ENCODE results near the gene SEZ6. TPM values are rescaled to one million over a fixed set of nuclear protein-coding genes. Genes with fewer than 3 reads are reported as not detected.

The SEZ6 gene
- total RNA-seq, 1 experiment from 2014 or later = not detected

DNA sequence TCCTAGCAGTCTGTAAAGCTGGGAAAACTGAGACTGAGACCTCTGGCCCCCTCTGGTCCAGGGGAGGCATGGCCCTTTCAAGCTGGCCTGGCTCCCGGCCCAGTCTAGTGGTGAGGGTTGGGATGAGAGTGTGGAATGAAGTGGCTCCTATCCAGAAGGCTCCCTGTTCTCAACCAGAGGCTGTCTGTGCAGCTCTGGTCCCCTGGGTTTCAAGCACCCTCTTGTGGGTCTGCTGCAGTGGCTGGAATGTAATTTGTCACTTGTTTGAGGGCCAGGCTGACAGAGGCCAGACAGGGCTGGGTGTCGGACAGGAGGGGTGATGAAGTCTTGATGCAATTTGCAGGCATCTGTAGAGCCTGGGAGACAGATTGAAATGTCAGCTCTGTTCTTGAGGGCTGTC, 32.4 kb downstream of the SEZ6 start:
- H3K27ac ChIP-seq (ENCODE audit: low read length) = no peak overlapping the region
- no peaks in the 10 kb centered on the region for H3K27me3 ChIP-seq (ENCODE audit: control insufficient read depth, insufficient read depth, low read length)
- in situ Hi-C loops (cut with HindIII; ENCODE audit: low pct_unique_long_range_greater_than_20kb, low sequenced_read_pairs) = no loop called here

DNA sequence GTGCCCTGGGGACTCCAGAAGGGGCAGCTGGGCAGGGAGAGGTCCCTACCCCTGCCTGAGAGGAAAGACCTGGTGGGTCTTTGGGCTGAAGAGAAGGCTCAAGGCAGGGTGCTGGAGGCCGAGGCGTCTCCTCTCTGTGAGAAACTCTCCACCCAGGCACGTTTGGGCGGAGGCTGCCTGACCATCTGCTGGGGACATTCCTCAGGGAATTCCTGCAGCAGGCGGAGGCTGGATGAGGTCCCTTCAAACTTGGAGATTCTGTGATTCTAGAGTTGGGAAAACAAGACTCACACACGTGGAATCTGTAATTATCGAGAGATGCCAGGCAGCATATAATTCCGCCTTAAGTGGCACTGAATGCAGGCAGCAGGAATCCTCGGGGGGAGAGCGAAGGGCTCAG, 33.4 kb downstream of the SEZ6 start:
- no peaks in the 10 kb centered on the region for H3K36me3 ChIP-seq (ENCODE audit: control insufficient read depth, insufficient read depth, low read length)
- H3K27ac ChIP-seq (ENCODE audit: low read length) = no peak overlapping the region
- H3K27me3 ChIP-seq (ENCODE audit: control insufficient read depth, insufficient read depth, low read length) = no peaks in the 10 kb centered on the region
- in situ Hi-C loops (cut with HindIII; ENCODE audit: low pct_unique_long_range_greater_than_20kb, low sequenced_read_pairs) = no loop called here
- no peak for TF ChIP-seq POLR2AphosphoS5 (IDR thresholded peaks at IDR 0.05; ENCODE audit: low read depth, low read length)
- TF ChIP-seq, protein P1, sequence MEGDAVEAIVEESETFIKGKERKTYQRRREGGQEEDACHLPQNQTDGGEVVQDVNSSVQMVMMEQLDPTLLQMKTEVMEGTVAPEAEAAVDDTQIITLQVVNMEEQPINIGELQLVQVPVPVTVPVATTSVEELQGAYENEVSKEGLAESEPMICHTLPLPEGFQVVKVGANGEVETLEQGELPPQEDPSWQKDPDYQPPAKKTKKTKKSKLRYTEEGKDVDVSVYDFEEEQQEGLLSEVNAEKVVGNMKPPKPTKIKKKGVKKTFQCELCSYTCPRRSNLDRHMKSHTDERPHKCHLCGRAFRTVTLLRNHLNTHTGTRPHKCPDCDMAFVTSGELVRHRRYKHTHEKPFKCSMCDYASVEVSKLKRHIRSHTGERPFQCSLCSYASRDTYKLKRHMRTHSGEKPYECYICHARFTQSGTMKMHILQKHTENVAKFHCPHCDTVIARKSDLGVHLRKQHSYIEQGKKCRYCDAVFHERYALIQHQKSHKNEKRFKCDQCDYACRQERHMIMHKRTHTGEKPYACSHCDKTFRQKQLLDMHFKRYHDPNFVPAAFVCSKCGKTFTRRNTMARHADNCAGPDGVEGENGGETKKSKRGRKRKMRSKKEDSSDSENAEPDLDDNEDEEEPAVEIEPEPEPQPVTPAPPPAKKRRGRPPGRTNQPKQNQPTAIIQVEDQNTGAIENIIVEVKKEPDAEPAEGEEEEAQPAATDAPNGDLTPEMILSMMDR (IDR thresholded peaks at IDR 0.05) = no peak
- TF ChIP-seq SIN3A (IDR thresholded peaks at IDR 0.05; ENCODE audit: borderline replicate concordance, insufficient read depth, low read depth, low read length) = no peak
- TF ChIP-seq, protein P2, sequence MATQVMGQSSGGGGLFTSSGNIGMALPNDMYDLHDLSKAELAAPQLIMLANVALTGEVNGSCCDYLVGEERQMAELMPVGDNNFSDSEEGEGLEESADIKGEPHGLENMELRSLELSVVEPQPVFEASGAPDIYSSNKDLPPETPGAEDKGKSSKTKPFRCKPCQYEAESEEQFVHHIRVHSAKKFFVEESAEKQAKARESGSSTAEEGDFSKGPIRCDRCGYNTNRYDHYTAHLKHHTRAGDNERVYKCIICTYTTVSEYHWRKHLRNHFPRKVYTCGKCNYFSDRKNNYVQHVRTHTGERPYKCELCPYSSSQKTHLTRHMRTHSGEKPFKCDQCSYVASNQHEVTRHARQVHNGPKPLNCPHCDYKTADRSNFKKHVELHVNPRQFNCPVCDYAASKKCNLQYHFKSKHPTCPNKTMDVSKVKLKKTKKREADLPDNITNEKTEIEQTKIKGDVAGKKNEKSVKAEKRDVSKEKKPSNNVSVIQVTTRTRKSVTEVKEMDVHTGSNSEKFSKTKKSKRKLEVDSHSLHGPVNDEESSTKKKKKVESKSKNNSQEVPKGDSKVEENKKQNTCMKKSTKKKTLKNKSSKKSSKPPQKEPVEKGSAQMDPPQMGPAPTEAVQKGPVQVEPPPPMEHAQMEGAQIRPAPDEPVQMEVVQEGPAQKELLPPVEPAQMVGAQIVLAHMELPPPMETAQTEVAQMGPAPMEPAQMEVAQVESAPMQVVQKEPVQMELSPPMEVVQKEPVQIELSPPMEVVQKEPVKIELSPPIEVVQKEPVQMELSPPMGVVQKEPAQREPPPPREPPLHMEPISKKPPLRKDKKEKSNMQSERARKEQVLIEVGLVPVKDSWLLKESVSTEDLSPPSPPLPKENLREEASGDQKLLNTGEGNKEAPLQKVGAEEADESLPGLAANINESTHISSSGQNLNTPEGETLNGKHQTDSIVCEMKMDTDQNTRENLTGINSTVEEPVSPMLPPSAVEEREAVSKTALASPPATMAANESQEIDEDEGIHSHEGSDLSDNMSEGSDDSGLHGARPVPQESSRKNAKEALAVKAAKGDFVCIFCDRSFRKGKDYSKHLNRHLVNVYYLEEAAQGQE (IDR thresholded peaks at IDR 0.05; ENCODE audit: insufficient read depth in 1 of 2, low read depth in 2 of 2, low read length in 1 of 2) = no peak
- TF ChIP-seq TCF7L2 (IDR thresholded peaks at IDR 0.05; ENCODE audit: low read depth, low read length) = no peak
- H3K4me3 ChIP-seq (ENCODE audit: low read depth in 2 of 2, low read length in 2 of 2) = no peak overlapping the region
- CTCF ChIA-PET = no interaction called here
- no TSS peak for BruUV-seq (replicated peaks)
- DNase-seq (ENCODE audit: low read depth, low spot score) = no peak
- POLR2A ChIA-PET = interaction anchor here (0.6 kb wide), 1 partner anchor 9 kb away, joined by 6 read pairs; no protein-coding TSS in a partner anchor
- H3K9me3 ChIP-seq (ENCODE audit: control insufficient read depth, insufficient read depth, low read depth, low read length) = no peaks in the 10 kb centered on the region
- intact Hi-C loops (cut with micrococcal nuclease; ENCODE audit: unreplicated experiment) = no loop called here
- no peak for ATAC-seq
- H3K4me1 ChIP-seq (ENCODE audit: control insufficient read depth, insufficient read depth, low read length) = no peaks in the 10 kb centered on the region

More for the DNA sequence above, 32.4 kb downstream of the SEZ6 start:
- Histone ChIP-seq H3K36me3 (ENCODE audit: control insufficient read depth, insufficient read depth, low read length) (no peaks in the 10 kb centered on the region), H3K9me3 (ENCODE audit: control insufficient read depth, insufficient read depth, low read depth, low read length) (no peaks in the 10 kb centered on the region), H3K4me3 (ENCODE audit: low read depth in 2 of 2, low read length in 2 of 2) (no peak overlapping the region), H3K4me1 (ENCODE audit: control insufficient read depth, insufficient read depth, low read length) (no peaks in the 10 kb centered on the region)
- TF ChIP-seq TCF7L2 (IDR thresholded peaks at IDR 0.05; ENCODE audit: low read depth, low read length) = no peak
- DNase-seq (ENCODE audit: low read depth, low spot score) (no peak), ATAC-seq (no peak)
- ChIA-PET POLR2A (no interaction called here), CTCF (interaction anchor here (0.6 to 1.1 kb wide), 2 partner anchors 34 to 81 kb away, joined by 3 read pairs; no protein-coding TSS in a partner anchor)
- BruUV-seq (replicated peaks) = no TSS peak
- intact Hi-C loops (cut with micrococcal nuclease; ENCODE audit: unreplicated experiment) = no loop called here

DNA sequence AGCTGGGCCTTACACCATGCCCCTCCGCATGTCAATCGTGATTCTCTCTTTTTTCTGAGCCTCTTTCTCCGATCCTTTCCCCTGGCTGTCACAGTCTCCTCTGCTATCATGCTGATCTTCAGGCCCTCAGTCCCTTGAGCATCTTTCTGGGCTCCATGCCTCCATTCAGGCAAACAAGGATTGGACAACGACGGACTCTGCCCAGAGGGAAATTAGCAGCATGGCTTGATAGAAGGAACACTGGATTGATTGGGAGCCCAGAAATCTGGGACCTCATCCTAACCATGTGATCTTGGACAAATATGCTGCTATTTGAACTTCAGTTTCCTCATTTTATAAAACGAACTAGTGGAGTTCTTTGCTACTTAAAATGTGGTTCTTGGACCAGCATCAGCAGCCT, 35.0 kb downstream of the SEZ6 start:
- ChIA-PET POLR2A (no interaction called here), CTCF (no interaction called here)
- Histone ChIP-seq H3K4me1 (ENCODE audit: control insufficient read depth, insufficient read depth, low read length) (no peaks in the 10 kb centered on the region), H3K27me3 (ENCODE audit: control insufficient read depth, insufficient read depth, low read length) (no peaks in the 10 kb centered on the region), H3K36me3 (ENCODE audit: control insufficient read depth, insufficient read depth, low read length) (no peaks in the 10 kb centered on the region), H3K9me3 (ENCODE audit: control insufficient read depth, insufficient read depth, low read depth, low read length) (no peaks in the 10 kb centered on the region), H3K4me3 (ENCODE audit: low read depth in 2 of 2, low read length in 2 of 2) (no peak overlapping the region), H3K27ac (ENCODE audit: low read length) (no peak overlapping the region)
- TF ChIP-seq TCF7L2 (IDR thresholded peaks at IDR 0.05; ENCODE audit: low read depth, low read length) (no peak), SIN3A (IDR thresholded peaks at IDR 0.05; ENCODE audit: borderline replicate concordance, insufficient read depth, low read depth, low read length) (no peak), POLR2AphosphoS5 (IDR thresholded peaks at IDR 0.05; ENCODE audit: low read depth, low read length) (no peak)
- TF ChIP-seq, protein P2 (IDR thresholded peaks at IDR 0.05; ENCODE audit: insufficient read depth in 1 of 2, low read depth in 2 of 2, low read length in 1 of 2) = no peak
- TF ChIP-seq, protein P1 (IDR thresholded peaks at IDR 0.05) = no peak
- BruUV-seq (replicated peaks) = no TSS peak
- in situ Hi-C loops (cut with HindIII; ENCODE audit: low pct_unique_long_range_greater_than_20kb, low sequenced_read_pairs) = no loop called here
- intact Hi-C loops (cut with micrococcal nuclease; ENCODE audit: unreplicated experiment) = no loop called here
- DNase-seq (ENCODE audit: low read depth, low spot score) (no peak), ATAC-seq (no peak)

Measured in Panc1 (cell line).